Activated gamma-delta T cell (primary cell): ENCODE measurements around the gene ALDH2.
"Not testable (repeated sequence)": the region's sequence is repeated elsewhere in the genome, so short reads cannot be mapped to it uniquely, and the experiment has no call there.

ENCODE experiments used
- DNase-seq: peaks from one replicate; lab custom pipeline; 2025; lab: John Stamatoyannopoulos, UW
- total RNA-seq, 2 donors: gene quantifications; one replicate each; lab custom pipeline; 2026; lab: John Stamatoyannopoulos, UW

Gene ALDH2
- total RNA-seq, result 7.7 to 15.2 reads per million in 2 donors

GRCh38 chr12:111766608-111767361, at the start of gene ALDH2:
Gene ALDH2, plus strand, starts transcription at chr12:111766933. Its CDS starts 50 bp downstream, at chr12:111766983.
- DNase-seq, result peak; percentile 18

DNA sequence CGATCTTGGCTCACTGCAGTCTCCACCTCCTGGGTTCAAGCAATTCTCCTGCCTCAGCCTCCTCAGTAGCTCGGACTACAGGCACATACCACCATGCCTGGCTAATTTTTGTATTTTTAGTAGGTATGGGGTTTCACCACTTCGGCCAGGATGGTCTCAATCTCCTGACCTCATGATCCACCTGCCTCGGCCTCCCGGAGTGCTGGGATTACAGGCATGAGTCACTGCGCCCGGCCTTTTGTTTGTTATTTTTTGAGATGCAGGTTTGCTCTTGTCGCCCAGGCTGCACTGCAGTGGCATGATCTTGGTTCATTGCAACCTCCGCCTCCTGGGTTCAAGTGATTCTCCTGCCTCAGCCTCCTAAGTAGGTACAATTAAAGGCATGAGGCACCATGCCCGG, 47.4 kb upstream of the ALDH2 start:
- DNase-seq, result not testable (repeated sequence)

- no peak for DNase-seq
Observed at GRCh38 chr12:111720457-111720856, 46.3 kb upstream of the ALDH2 start.

DNA sequence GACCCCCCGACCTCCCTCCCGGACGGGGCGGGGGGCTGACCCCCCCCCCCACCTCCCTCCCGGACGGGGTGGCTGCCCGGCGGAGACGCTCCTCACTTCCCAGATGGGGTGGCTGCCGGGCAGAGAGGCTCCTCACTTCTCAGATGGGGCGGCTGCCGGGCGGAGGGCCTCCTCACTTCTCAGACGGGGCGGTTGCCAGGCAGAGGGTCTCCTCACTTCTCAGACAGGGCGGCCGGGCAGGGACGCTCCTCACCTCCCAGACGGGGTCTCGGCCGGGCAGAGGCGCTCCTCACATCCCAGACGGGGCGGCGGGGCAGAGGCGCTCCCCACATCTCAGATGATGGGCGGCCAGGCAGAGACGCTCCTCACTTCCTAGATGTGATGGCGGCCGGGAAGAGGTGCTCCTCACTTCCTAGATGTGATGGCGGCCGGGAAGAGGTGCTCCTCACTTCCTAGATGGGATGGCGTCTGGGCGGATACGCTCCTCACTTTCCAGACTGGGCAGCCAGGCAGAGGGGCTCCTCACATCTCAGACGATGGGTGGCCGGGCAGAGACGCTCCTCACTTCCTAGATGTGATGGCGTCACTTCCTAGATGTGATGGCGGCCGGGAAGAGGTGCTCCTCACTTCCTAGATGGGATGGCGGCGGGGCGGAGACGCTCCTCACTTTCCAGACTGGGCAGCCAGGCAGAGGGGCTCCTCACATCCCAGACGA, 42.9 kb upstream of the ALDH2 start:
- DNase-seq, result not testable (repeated sequence)

DNA sequence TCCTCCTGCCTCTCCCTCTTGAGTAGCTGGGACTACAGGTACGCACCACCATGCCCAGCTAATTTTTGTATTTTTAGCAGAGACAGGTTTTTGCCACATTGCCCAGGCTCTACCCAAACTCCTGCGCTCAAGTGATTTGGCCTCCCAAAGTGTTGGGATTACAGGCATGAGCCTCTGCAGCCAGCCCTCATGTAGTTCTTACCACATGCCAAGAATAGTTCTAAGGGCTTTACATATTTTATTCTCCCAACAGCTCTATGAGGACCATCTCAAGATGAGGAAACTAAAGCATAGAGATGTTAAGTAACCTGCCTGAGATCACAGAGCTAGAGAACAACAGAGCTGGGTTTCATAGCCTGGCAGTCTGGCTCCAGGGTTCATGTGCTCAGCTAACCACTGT, 37.9 kb upstream of the ALDH2 start:
- DNase-seq, result no peak

GRCh38 chr12:111730420-111730819, 36.3 kb upstream of the ALDH2 start:
- DNase-seq, result no peak

DNA sequence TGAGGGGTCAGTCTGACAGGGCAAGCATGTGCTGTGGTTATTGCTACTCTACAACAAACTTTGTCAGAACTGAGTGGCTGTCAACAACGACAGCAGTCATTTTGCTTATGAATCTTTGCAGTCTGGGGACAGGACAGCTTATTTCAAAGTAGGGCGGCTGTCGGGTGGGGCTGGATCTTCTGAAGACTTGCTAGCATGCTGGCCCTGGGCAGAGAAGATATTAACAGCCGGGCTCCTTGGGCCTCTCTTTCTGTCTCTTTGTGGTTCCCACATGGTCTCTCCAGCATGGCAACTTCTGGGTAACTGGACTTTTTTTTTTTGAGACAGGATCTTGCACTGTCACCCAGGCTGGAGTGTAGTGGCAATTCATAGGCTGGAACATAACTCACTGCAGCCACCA, 33.9 kb upstream of the ALDH2 start:
- no peak for DNase-seq

- DNase-seq, result no peak
Observed at GRCh38 chr12:111733340-111733915, 33.3 kb upstream of the ALDH2 start.

DNA sequence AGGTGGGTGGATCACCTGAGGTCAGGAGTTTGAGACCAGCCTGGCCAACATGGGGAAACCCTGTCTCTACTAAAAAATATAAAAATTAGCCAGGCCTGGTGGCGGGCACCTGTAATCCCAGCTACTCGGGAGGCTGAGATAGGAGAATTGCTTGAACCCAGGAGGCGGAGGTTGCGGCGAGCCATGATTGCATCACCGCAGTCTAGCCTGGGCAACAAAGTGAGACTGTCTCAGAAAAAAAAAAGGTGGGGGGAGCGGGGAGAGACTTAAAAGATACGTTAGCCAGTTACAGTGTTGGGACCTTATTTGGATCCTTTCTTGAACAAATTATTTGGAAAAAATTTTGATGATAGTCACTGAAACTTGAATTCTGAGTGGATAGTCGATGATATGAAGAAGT, 27.2 kb upstream of the ALDH2 start:
- not testable (repeated sequence) for DNase-seq

GRCh38 chr12:111741235-111741812, 25.4 kb upstream of the ALDH2 start:
- DNase-seq, result no peak

DNA sequence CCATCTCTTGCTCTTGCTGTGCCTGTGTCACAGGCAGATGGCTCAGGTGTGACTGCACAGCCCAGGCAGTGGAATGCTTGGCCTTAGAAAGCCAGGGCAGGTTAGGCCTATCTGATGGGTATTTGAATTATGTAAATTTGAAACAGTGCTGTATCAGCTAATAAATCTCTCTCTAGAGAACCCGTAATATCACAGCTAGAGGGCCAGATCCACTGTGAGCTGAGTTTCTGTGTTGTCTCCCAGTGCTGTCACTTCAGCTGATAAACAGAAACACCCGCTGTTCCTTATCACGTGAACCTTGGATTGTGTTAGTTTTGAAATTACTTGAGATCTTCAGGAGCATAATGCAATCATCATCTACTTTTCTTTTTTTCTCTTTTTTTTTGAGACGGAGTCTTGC, 21.5 kb upstream of the ALDH2 start:
- DNase-seq, result no peak

GRCh38 chr12:111747333-111747732, 19.4 kb upstream of the ALDH2 start:
- no peak for DNase-seq

- DNase-seq, result no peak
Observed at GRCh38 chr12:111748151-111748672, 18.5 kb upstream of the ALDH2 start.

GRCh38 chr12:111748867-111749266, 17.9 kb upstream of the ALDH2 start:
- DNase-seq, result no peak

- DNase-seq, result no peak
Observed at GRCh38 chr12:111749391-111749790, 17.3 kb upstream of the ALDH2 start.

- no peak for DNase-seq
Observed at GRCh38 chr12:111753144-111753881, 13.4 kb upstream of the ALDH2 start.

- DNase-seq, result no peak
Observed at GRCh38 chr12:111754671-111755070, 12.1 kb upstream of the ALDH2 start.

DNA sequence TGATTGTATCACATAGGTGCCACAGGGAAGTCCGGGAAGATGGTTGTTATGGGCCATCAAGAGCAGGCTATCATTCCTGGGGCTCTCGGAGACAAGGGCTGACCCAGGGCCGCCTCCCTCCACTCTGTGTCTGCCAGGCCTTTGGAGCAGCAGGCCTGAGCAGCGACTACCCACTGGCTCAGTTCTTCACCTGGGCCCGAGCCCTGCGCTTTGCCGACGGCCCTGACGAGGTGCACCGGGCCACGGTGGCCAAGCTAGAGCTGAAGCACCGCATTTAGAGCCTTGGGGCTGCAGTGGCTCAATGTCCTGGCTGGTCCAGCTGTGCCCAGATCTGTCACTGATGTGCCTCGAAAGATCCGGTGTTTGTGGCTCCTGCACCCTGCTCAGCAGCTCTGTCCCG, 10.5 kb upstream of the ALDH2 start:
- no peak for DNase-seq

- DNase-seq, result no peak
Observed at GRCh38 chr12:111756681-111757080, 10.1 kb upstream of the ALDH2 start.

GRCh38 chr12:111757361-111758119, 9.2 kb upstream of the ALDH2 start:
- DNase-seq, result no peak

GRCh38 chr12:111758120-111758561, 8.6 kb upstream of the ALDH2 start:
- no peak for DNase-seq
